GM18909 (cell line): ENCODE measurements around the gene ETS1.

Source experiments
- ATAC-seq: cut with Tn5 transposase; IDR thresholded peaks from one replicate; pipeline ENCODE4 v1.9.1; 2021; ENCODE audit warnings: mild to moderate bottlenecking; ENCODE audit not compliant: unreplicated experiment, poor library complexity

The ETS1 gene

GRCh38 chr11:128573638-128574037 lies 13.7 kb downstream of the ETS1 start:
- no peak for ATAC-seq

- ATAC-seq, result no peak
These were observed 14.4 kb downstream of the ETS1 start for GRCh38 chr11:128572965-128573364.

- no peak for ATAC-seq
These were observed 16.7 kb downstream of the ETS1 start for GRCh38 chr11:128570632-128571031.

DNA sequence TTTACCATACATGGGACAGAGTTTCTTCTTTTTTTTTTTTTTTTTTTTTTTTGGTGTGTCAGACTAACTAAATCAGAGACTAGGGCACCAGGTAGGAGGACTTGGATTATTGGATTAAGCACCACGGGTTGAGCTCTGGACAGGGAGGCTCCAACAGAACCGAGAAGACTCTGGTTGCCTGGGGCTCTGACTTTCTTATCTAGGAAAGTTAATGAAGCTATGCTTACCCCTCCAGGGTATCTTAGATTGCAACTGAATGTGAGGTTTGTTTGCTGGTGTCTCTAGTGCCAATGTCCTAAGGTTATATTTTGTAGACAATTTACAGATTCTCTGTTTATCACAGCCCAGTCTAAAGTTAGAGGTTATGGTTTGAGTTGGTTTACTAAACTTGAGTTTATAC lies 18.1 kb downstream of the ETS1 start:
- no peak for ATAC-seq

GRCh38 chr11:128568166-128568778 lies 19.1 kb downstream of the ETS1 start:
- ATAC-seq, result no peak

DNA sequence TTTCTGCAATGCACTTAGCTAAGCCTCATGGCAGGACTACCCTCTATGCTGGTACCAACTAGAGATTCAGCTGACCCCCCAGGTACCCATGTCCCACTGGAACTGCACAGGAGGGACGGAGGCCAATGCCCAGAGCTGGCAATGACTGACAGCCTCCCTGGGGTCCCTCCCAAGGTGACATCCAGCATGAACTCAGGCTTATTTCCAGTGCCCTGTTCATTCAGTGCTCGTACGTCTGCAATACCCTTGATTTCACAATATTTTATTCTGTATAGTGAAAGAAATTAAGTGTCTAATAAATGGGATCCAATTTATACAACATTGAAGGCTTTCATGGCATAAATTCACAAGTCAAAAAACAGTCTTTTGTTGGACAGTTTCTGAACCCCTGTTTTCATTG lies 20.2 kb downstream of the ETS1 start:
- ATAC-seq, result no peak

- ATAC-seq, result no peak
These were observed 21.5 kb downstream of the ETS1 start for GRCh38 chr11:128565881-128566280.

GRCh38 chr11:128564642-128565245 lies 22.6 kb downstream of the ETS1 start:
- ATAC-seq, result no peak

GRCh38 chr11:128563942-128564641 lies 23.3 kb downstream of the ETS1 start:
- ATAC-seq, result no peak

DNA sequence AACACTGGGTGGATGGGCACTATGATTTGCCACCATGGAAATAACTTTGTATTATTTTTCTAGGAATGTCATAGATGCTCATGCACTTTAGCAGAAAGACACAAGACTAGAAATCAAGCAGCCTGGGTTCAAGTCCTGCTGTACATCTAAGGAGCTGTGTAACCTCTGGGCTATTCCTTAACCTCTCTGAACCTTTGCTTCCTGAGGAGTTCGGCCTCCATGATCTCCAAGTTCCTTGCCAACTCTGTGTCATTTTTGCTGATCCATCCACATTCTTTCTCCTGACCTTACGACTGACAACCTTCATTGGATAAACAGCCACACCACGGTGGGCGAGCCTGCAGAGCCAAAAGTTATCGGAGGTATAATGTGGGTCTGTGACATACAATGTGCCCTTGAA lies 24.1 kb downstream of the ETS1 start:
- ATAC-seq, result no peak

DNA sequence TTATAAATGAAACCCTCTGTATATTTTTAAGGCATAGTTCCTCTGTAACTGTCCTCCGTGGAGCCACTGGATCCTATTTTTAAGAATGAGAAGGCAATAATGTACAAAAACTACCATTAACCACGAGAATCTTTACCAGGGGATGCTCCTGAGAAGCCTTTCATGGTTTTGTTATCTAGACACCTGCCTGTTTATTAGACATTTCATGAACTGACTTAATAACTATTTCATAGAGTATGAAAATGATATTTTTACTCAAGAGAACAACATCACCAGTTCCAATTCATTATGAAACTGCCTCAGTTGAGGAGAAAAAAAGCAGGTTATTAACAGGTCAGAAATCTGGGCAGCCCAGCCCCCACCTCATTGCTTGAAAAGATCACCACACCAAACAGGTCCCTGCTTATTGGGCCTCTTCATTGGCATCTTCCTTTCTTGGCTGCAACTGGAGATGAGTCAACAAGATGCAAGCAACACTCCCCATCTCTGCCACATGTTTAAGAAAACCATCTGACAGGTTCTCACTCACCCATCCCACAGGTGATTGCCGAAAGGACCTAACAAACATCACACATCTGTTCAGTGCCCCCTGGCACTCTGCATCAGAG lies 27.8 kb downstream of the ETS1 start:
- ATAC-seq, result no peak

DNA sequence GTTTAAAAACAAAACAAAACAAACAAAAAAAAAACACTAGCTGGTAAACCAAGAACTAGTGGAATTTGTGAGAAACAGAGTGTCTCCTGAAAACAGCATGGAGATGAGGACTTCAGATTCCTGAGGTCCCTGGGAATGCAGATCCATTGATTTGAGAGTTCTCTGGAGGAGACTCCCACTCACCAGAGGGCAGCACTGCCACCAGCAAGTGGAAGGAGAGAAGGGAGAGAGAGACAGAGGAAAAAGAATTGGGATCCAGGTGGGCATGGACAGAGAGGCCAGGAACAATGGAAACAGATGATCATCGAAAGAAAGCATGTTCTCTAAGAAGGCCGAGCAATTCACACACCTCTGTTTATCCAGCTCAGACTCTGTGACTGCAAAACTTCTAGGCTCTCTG lies 31.8 kb downstream of the ETS1 start:
- ATAC-seq, result no peak

DNA sequence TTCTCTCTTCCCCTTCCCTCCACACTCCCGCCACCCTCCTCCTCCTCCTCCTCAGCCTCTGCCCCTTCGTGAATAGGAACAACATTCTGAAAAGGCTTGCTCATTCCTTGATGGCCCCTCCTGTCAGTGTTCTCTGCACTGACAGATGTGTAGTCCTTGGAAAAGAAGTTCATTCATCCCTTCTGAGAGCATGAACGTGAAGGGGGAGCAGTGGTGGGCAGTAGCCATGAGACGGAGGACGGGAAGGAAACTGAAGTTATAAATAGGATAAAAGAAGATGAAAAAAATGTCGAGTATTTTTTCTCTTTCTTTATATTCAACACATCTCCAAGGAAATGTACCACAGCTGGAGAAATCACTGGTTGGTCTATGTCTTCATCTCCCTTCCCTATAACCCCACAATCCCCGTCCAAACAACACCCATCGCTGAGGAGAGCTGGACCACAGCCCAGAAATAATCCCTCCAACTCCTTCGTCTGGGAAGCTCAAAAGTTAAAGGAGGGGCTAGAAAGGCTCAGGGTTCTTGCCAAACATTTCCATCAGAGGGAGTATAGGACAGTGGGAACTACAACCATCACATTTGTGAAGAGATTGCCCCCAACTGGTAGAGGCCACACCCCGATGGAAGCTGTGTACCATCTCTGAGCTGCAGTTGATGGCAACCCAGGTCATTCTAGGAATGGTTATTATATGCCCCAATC lies 33.5 kb downstream of the ETS1 start:
- no peak for ATAC-seq

GRCh38 chr11:128552783-128553661 lies 34.3 kb downstream of the ETS1 start:
- ATAC-seq, result peak; percentile 60

- ATAC-seq, result peak; percentile 71
These were observed 35.6 kb downstream of the ETS1 start for GRCh38 chr11:128551611-128552335.

DNA sequence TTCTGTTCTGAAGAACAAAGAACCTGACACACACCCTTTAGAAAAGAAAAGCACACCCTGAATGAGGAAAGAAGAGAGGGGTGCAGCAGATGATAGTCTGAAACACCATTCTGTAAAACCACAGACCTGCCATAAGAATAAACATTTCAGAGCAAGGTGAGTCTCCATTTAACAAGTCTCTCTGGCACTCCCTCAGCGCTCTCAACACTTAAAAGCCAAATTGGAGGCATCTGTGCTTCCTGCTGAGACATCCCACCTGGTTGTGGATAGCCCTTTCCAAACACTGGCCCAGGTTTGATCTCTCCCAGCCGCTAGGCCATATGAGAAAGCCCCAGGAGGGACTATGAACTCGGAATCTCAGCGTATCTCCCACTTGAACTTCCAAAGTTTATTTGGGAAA lies 36.3 kb downstream of the ETS1 start:
- ATAC-seq, result no peak

DNA sequence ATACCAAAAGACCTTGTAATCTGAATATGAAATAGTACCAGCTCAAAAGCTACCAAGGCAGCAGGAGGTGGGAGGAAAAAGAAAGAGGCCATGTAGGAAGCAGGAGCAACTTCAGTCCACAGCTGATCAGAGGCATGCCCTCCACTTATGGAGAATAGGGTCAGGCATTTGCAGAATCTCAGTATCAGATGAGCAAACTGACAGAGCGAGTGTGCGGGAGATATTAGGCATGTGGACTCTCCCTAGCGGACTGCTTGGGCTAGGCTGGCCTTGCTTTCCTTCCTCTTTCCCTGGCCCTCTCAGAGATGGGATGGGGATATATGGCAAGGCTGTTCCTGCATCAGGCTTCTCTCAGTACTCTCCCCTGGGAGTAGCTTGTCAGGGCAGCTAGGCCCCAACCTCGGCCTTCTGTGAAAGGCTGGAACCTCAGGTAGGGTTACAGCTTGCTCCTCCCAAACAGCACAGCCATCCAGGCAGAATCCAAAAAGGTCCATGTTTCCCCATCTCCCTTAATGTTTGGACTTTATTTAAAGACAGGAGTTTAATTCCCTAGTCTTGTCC lies 37.0 kb downstream of the ETS1 start:
- ATAC-seq, result no peak

GRCh38 chr11:128549256-128549944 lies 38.0 kb downstream of the ETS1 start:
- no peak for ATAC-seq
